IMR-90 (cell line): ENCODE measurements around the gene CACNA1I. TPM values are rescaled to one million over a fixed set of nuclear protein-coding genes. Genes with fewer than 3 reads are reported as not detected.

Experiments used
- ATAC-seq: fragments of 200-7000 bp; cut with Tn5 transposase; 2 replicates; pipeline ENCODE4 v1.9.1; 2020; ENCODE audit warnings: low read depth, mild to moderate bottlenecking, moderate library complexity
- BruUV-seq: library from RNA; stranded (reverse); fragments of 400-500 nt; replicated peaks from 2 replicates; lab custom pipeline; 2021; lab: Mats Ljungman, UMichigan
- CTCF ChIA-PET: fragments of 300-600 bp; formaldehyde crosslinking; extraction: SDS; loops from one replicate; lab custom pipeline; 2021; ENCODE audit warnings: antibody characterized with exemption; lab: Yijun Ruan, JAX
- POLR2A ChIA-PET: fragments of 300-600 bp; sonication (Branson Sonifier 250); formaldehyde crosslinking; loops from one replicate; lab custom pipeline; 2022; ENCODE audit warnings: antibody characterized with exemption; ENCODE audit not compliant: unreplicated experiment; lab: Charles Lee
- DNase-seq: peaks from one replicate; pipeline ENCODE4 v3.0.0; 2013
- H2AFZ ChIP-seq: replicated peaks from 2 replicates; pipeline ENCODE3; 2013; ENCODE audit warnings: low read length, mild to moderate bottlenecking; ENCODE audit not compliant: poor library complexity
- H2AK5ac ChIP-seq: 2 replicates; pipeline ENCODE4 v1.6.1; 2013; ENCODE audit warnings: low read depth, low read length, inconsistent platforms
- H2AK9ac ChIP-seq: replicated peaks from 2 replicates; pipeline ENCODE3; 2013; ENCODE audit warnings: mild to moderate bottlenecking, low read depth, low read length, moderate library complexity; ENCODE audit not compliant: poor library complexity
- H2BK120ac ChIP-seq: 2 replicates; pipeline ENCODE4 v1.6.1; 2013; ENCODE audit warnings: low read depth, low read length, inconsistent platforms
- H2BK15ac ChIP-seq: 3 replicates; pipeline ENCODE4 v1.6.1; 2013; ENCODE audit warnings: low read depth, low read length, inconsistent platforms
- H2BK20ac ChIP-seq: 2 replicates; pipeline ENCODE4 v1.6.1; 2013; ENCODE audit warnings: low read depth, mild to moderate bottlenecking, inconsistent platforms, low read length, moderate library complexity
- H2BK5ac ChIP-seq: 2 replicates; pipeline ENCODE4 v1.6.1; 2013; ENCODE audit warnings: mild to moderate bottlenecking, low read depth, low read length, inconsistent platforms; ENCODE audit not compliant: poor library complexity, severe bottlenecking
- H3K14ac ChIP-seq: replicated peaks from 2 replicates; pipeline ENCODE4 v1.6.1; 2013; ENCODE audit warnings: low read depth, low read length, inconsistent platforms
- H3K18ac ChIP-seq: 2 replicates; pipeline ENCODE4 v1.6.1; 2013; ENCODE audit warnings: low read depth, low read length, control low read depth
- H3K23ac ChIP-seq: 2 replicates; pipeline ENCODE4 v1.6.1; 2013; ENCODE audit warnings: low read depth, low read length, inconsistent platforms
- H3K27ac ChIP-seq: 2 replicates; pipeline ENCODE4 v1.5.1; 2013; ENCODE audit warnings: mild to moderate bottlenecking, control low read depth, low read length; ENCODE audit not compliant: insufficient read depth
- H3K27me3 ChIP-seq: 2 replicates; pipeline ENCODE4 v1.6.1; 2013; ENCODE audit warnings: low read length; ENCODE audit not compliant: control insufficient read depth, insufficient read depth
- H3K36me3 ChIP-seq: 2 replicates; pipeline ENCODE4 v1.6.1; 2013; ENCODE audit warnings: low read length, mixed read lengths; ENCODE audit not compliant: control insufficient read depth, insufficient read depth
- H3K4ac ChIP-seq: 2 replicates; pipeline ENCODE4 v1.6.1; 2013; ENCODE audit warnings: low read depth, low read length, inconsistent platforms
- H3K4me1 ChIP-seq: 2 replicates; pipeline ENCODE4 v1.6.1; 2013; ENCODE audit warnings: low read length, mixed read lengths; ENCODE audit not compliant: control insufficient read depth, insufficient read depth
- H3K4me2 ChIP-seq: 2 replicates; pipeline ENCODE4 v1.6.1; 2013; ENCODE audit warnings: low read depth, mild to moderate bottlenecking, control low read depth, low read length, moderate library complexity
- H3K4me3 ChIP-seq: 2 replicates; pipeline ENCODE4 v1.5.1; 2013; ENCODE audit warnings: low read depth, mild to moderate bottlenecking, control low read depth, low read length, moderate library complexity; ENCODE audit not compliant: insufficient read depth
- H3K56ac ChIP-seq: 2 replicates; pipeline ENCODE4 v1.6.1; 2013; ENCODE audit warnings: low read length, inconsistent platforms; ENCODE audit not compliant: insufficient read depth; ENCODE audit errors: extremely low read depth
- H3K79me1 ChIP-seq, 2 experiments: 2 replicates each; pipeline ENCODE4 v1.6.1; 2013; ENCODE audit warnings: low read length in 2 of 2, inconsistent platforms in 1 of 2, low read depth in 1 of 2
- H3K9ac ChIP-seq: 2 replicates; pipeline ENCODE4 v1.6.1; 2013; ENCODE audit warnings: low read depth, low read length, control low read depth
- H3K9me1 ChIP-seq: 2 replicates; pipeline ENCODE4 v1.6.1; 2013; ENCODE audit warnings: low read length, inconsistent platforms; ENCODE audit not compliant: insufficient read depth
- H3K9me3 ChIP-seq: 2 replicates; pipeline ENCODE4 v1.6.1; 2013; ENCODE audit warnings: low read length; ENCODE audit not compliant: control insufficient read depth, insufficient read depth
- H4K20me1 ChIP-seq: 2 replicates; pipeline ENCODE4 v1.6.1; 2013; ENCODE audit warnings: low read length, inconsistent platforms; ENCODE audit not compliant: insufficient read depth
- H4K5ac ChIP-seq: 2 replicates; pipeline ENCODE4 v1.6.1; 2013; ENCODE audit warnings: mild to moderate bottlenecking, low read depth, low read length, control low read depth
- H4K8ac ChIP-seq, 2 experiments: 2 replicates each; pipeline ENCODE4 v1.6.1; 2013; ENCODE audit warnings: low read depth in 2 of 2, low read length in 2 of 2, control low read depth in 1 of 2, inconsistent platforms in 1 of 2
- H4K91ac ChIP-seq: 2 replicates; pipeline ENCODE4 v1.6.1; 2013; ENCODE audit warnings: low read depth, low read length, inconsistent platforms; ENCODE audit not compliant: insufficient read depth
- BHLHE40 ChIP-seq: fragments of 150-350 bp; IDR thresholded peaks from 2 replicates; pipeline ENCODE4 v1.6.1; 2016; ENCODE audit warnings: mild to moderate bottlenecking, low read depth, low read length
- MAFK ChIP-seq: IDR thresholded peaks from 2 replicates; pipeline ENCODE4 v1.6.1; 2012; ENCODE audit warnings: low read depth, low read length, improper control_type of control experiment
- RAD21 ChIP-seq: IDR thresholded peaks from 2 replicates; pipeline ENCODE4 v1.6.1; 2012; ENCODE audit warnings: low read length, improper control_type of control experiment
- SMC3 ChIP-seq: fragments of 150-350 bp; IDR thresholded peaks from 2 replicates; pipeline ENCODE4 v1.6.1; 2016; ENCODE audit warnings: low read depth, mild to moderate bottlenecking, antibody characterized with exemption, low read length, moderate library complexity
- WGBS, 2 experiments: methylation state at CpG; one replicate each; pipeline versions ENCODE4 v1.1.5 to v1.1.7; 2013; ENCODE audit warnings: missing lambda C conversion rate in 2 of 2; ENCODE audit not compliant: insufficient read length in 1 of 2; ENCODE audit errors: extremely low coverage in 2 of 2; 5-methylcytosine and 5-hydroxymethylcytosine counted together
- dilution Hi-C: fragments of 300-500 bp; cut with HindIII; formaldehyde crosslinking; loops from one replicate; pipeline ENCODE4 v1.14.3; 2018; ENCODE audit warnings: low sequenced_read_pairs; ENCODE audit not compliant: unreplicated experiment
- in situ Hi-C: fragments of 300-500 bp; cut with MboI; formaldehyde crosslinking; loops from 3 replicates; pipeline ENCODE4 v1.14.3; 2019; ENCODE audit warnings: low sequenced_read_pairs, inconsistent platforms, mixed read lengths
- intact Hi-C: fragments of 100-400 bp; cut with micrococcal nuclease; formaldehyde crosslinking; loops from 2 replicates; pipeline ENCODE4 v1.10.0; 2022
- polyA plus RNA-seq, 3 experiments: library from polyadenylated mRNA; depleted of rRNA; stranded (reverse); fragments of >200 nt; gene quantifications; 2 replicates each; pipeline ENCODE4 v1.2.3, GENCODE V29; 2012; ENCODE audit warnings: low replicate concordance in 1 of 3
- total RNA-seq: library from RNA; depleted of rRNA; stranded (reverse); fragments of >200 nt; gene quantifications from 2 replicates; pipeline ENCODE4 v1.2.3, GENCODE V29; 2012
- TF ChIP-seq, protein P1 (sequence below): conservative IDR thresholded peaks from 2 replicates; pipeline ENCODE4 v1.5.1; 2012; ENCODE audit warnings: mild to moderate bottlenecking, low read depth, low read length, improper control_type of control experiment

Gene CACNA1I
- total and polyA plus RNA-seq, 2 of the 4 experiments (the other 2 are of a cell fraction), result under 0.01 to 0.02 TPM

- no peak overlapping the region for H3K4me3 ChIP-seq
- H2AK5ac ChIP-seq, result no peak overlapping the region
- H3K56ac ChIP-seq, result no peak overlapping the region
- no peak overlapping the region for H3K23ac ChIP-seq
- no peaks in the 10 kb centered on the region for H3K36me3 ChIP-seq
- no peak overlapping the region for H2BK120ac ChIP-seq
- H3K27me3 ChIP-seq, result peaks cover 75% of the 10 kb centered on the region
- H3K27ac ChIP-seq, result no peak overlapping the region
- no peak overlapping the region for H3K4me2 ChIP-seq
- no peak overlapping the region for H2BK5ac ChIP-seq
- CTCF ChIA-PET, result interaction anchor here (1.0 to 1.3 kb wide), 2 partner anchors 11 kb away, joined by 4 read pairs; partner anchors contain the start of gene CACNA1I
- no peak overlapping the region for H4K8ac ChIP-seq
- TF ChIP-seq BHLHE40, result no peak
- peak; percentile 38; the same call in 1 of the 2 replicates for TF ChIP-seq RAD21
- TF ChIP-seq, protein P1, sequence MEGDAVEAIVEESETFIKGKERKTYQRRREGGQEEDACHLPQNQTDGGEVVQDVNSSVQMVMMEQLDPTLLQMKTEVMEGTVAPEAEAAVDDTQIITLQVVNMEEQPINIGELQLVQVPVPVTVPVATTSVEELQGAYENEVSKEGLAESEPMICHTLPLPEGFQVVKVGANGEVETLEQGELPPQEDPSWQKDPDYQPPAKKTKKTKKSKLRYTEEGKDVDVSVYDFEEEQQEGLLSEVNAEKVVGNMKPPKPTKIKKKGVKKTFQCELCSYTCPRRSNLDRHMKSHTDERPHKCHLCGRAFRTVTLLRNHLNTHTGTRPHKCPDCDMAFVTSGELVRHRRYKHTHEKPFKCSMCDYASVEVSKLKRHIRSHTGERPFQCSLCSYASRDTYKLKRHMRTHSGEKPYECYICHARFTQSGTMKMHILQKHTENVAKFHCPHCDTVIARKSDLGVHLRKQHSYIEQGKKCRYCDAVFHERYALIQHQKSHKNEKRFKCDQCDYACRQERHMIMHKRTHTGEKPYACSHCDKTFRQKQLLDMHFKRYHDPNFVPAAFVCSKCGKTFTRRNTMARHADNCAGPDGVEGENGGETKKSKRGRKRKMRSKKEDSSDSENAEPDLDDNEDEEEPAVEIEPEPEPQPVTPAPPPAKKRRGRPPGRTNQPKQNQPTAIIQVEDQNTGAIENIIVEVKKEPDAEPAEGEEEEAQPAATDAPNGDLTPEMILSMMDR, result peak; percentile 32; the same call in 1 of the 2 replicates
- TF ChIP-seq MAFK, result no peak
- peak; percentile 39 for TF ChIP-seq SMC3
- ATAC-seq, result no peak; the same call in 1 of the 2 replicates
- H3K18ac ChIP-seq, result no peak overlapping the region
- in situ Hi-C loops (no loop called here), intact Hi-C loops (loop anchor here (5.0 kb wide), 1 partner anchor 248 kb away; no protein-coding TSS in a partner anchor), dilution Hi-C loops (no loop called here)
- H3K9me1 ChIP-seq, result peaks cover 9% of the 10 kb centered on the region
- no peak overlapping the region for H2AK9ac ChIP-seq
- no peak overlapping the region for H2BK15ac ChIP-seq
- H3K4me1 ChIP-seq, result peaks cover 2% of the 10 kb centered on the region; the same call in 1 of the 2 replicates
- no peak for DNase-seq
- POLR2A ChIA-PET, result no interaction called here
- no peak overlapping the region for H3K4ac ChIP-seq
- H3K79me1 ChIP-seq, result no peaks in the 10 kb centered on the region
- H3K9ac ChIP-seq, result no peak overlapping the region
- no peak overlapping the region for H4K5ac ChIP-seq
- H2BK20ac ChIP-seq, result no peak overlapping the region
- BruUV-seq, result no TSS peak
- H3K14ac ChIP-seq, result no peak overlapping the region
- no peaks in the 10 kb centered on the region for H3K9me3 ChIP-seq
- no peaks in the 10 kb centered on the region for H4K20me1 ChIP-seq
- peak overlapping the region; percentile 67 for H2AFZ ChIP-seq
- H4K91ac ChIP-seq, result no peak overlapping the region
- no CpG with 5 or more reads among the region's 11 CpGs for WGBS, 2 experiments
Measured at GRCh38 chr22:39559456-39560105, 11.0 kb upstream of the CACNA1I start.
